Parathyroid adenoma (tissue), 2 donors: ENCODE data around the gene MDK.

ENCODE experiments used
- H2AFZ ChIP-seq: fragments of 300-600 bp; sonication (generic); one replicate; pipeline ENCODE4 v1.7.0; 2017; ENCODE audit warnings: antibody characterized with exemption, mild to moderate bottlenecking
- H3K27ac ChIP-seq: fragments of 300-600 bp; sonication (generic); one replicate; pipeline ENCODE4 v1.7.0; 2017
- H3K27me3 ChIP-seq: fragments of 300-600 bp; sonication (generic); one replicate; pipeline ENCODE4 v1.7.0; 2017; ENCODE audit warnings: low read length; ENCODE audit not compliant: control insufficient read depth, insufficient read depth
- H3K36me3 ChIP-seq: fragments of 300-600 bp; sonication (generic); one replicate; pipeline ENCODE4 v1.7.0; 2017; ENCODE audit warnings: low read length; ENCODE audit not compliant: control insufficient read depth, insufficient read depth
- H3K4me1 ChIP-seq: fragments of 300-600 bp; sonication (generic); one replicate; pipeline ENCODE4 v1.7.0; 2017; ENCODE audit warnings: control low read depth
- H3K4me2 ChIP-seq: fragments of 300-600 bp; sonication (generic); one replicate; pipeline ENCODE4 v1.7.0; 2017; ENCODE audit warnings: low read length
- H3K4me3 ChIP-seq: fragments of 300-600 bp; sonication (generic); one replicate; pipeline ENCODE4 v1.7.0; 2017; ENCODE audit warnings: low read depth, low read length
- H3K79me2 ChIP-seq: fragments of 300-600 bp; sonication (generic); one replicate; pipeline ENCODE4 v1.7.0; 2017; ENCODE audit warnings: control low read depth
- H3K9ac ChIP-seq: fragments of 300-600 bp; sonication (generic); one replicate; pipeline ENCODE4 v1.7.0; 2017; ENCODE audit warnings: mild to moderate bottlenecking
- H3K9me3 ChIP-seq: fragments of 300-600 bp; sonication (generic); one replicate; pipeline ENCODE4 v1.7.0; 2017; ENCODE audit warnings: low read length; ENCODE audit not compliant: control insufficient read depth
- CTCF ChIP-seq: fragments of 300-600 bp; sonication (generic); IDR thresholded peaks from one replicate; pipeline ENCODE4 v1.7.0; 2017; ENCODE audit warnings: antibody characterized with exemption, mild to moderate bottlenecking
- donor health status: primary hyperparathyroidism.

Gene MDK

DNA sequence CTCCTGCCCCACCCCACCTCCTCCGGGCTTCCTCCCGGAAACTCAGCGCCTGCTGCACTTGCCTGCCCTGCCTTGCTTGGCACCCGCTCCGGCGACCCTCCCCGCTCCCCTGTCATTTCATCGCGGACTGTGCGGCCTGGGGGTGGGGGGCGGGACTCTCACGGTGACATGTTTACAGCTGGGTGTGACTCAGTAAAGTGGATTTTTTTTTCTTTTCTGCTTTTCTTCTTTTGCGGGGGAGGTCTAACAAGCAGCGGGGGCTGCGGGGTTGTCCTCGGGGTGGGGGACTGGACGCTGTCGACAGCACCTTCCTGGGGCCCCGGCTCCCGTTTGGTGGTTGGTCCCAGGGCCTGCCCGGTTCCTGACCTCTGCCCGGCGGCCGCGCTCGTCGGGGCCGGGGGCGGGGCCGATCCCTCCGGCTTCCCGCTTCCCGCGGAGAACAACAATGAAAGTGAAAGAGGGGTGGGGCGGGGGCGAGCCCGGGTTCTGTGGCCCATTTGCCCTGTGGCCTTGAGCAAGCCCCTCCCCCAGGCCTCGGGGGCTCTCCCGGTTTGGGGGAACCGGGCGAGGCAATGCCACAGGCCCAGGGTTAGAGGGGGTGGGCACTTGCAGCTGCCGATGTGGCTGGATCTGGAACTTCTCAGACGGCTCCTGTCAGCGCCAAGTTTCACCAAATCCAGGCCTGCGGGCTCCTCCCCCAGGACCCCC lies 975 bp upstream of the MDK start:
- no peaks in the 10 kb centered on the region for H3K27me3 ChIP-seq
- H3K27ac ChIP-seq: peak overlapping the region; percentile 36
- no peaks in the 10 kb centered on the region for H3K36me3 ChIP-seq
- TF ChIP-seq CTCF: no peak
- H3K4me3 ChIP-seq: peak overlapping the region; percentile 50
- no peaks in the 10 kb centered on the region for H3K9me3 ChIP-seq
- H3K9ac ChIP-seq: no peak overlapping the region
- no peaks in the 10 kb centered on the region for H3K4me1 ChIP-seq
- peak overlapping the region; percentile 78 for H3K4me2 ChIP-seq
- H3K79me2 ChIP-seq: no peaks in the 10 kb centered on the region
- peak overlapping the region; percentile 75 for H2AFZ ChIP-seq

- Histone ChIP-seq H3K4me3 (peak overlapping the region; percentile 26), H3K36me3 (no peaks in the 10 kb centered on the region), H2AFZ (peak overlapping the region; percentile 46), H3K9me3 (no peaks in the 10 kb centered on the region), H3K4me2 (peak overlapping the region; percentile 75), H3K27me3 (no peaks in the 10 kb centered on the region), H3K27ac (no peak overlapping the region), H3K9ac (no peak overlapping the region), H3K79me2 (no peaks in the 10 kb centered on the region), H3K4me1 (no peaks in the 10 kb centered on the region)
- TF ChIP-seq CTCF: no peak
Observed at GRCh38 chr11:46381819-46382645, 563 bp downstream of the MDK start.

GRCh38 chr11:46382646-46383403 lies 1.4 kb downstream of the MDK start:
- no peaks in the 10 kb centered on the region for H3K36me3 ChIP-seq
- TF ChIP-seq CTCF: peak; percentile 37
- H3K4me1 ChIP-seq: peaks cover 1% of the 10 kb centered on the region
- H3K27ac ChIP-seq: no peak overlapping the region
- no peak overlapping the region for H2AFZ ChIP-seq
- no peaks in the 10 kb centered on the region for H3K79me2 ChIP-seq
- no peaks in the 10 kb centered on the region for H3K9me3 ChIP-seq
- no peak overlapping the region for H3K4me3 ChIP-seq
- no peak overlapping the region for H3K9ac ChIP-seq
- H3K27me3 ChIP-seq: no peaks in the 10 kb centered on the region
- no peak overlapping the region for H3K4me2 ChIP-seq

DNA sequence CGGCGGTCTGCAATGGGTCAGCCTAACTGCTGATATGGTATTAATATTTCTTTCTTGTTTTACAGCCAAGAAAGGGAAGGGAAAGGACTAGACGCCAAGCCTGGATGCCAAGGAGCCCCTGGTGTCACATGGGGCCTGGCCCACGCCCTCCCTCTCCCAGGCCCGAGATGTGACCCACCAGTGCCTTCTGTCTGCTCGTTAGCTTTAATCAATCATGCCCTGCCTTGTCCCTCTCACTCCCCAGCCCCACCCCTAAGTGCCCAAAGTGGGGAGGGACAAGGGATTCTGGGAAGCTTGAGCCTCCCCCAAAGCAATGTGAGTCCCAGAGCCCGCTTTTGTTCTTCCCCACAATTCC lies 1.9 kb downstream of the MDK start:
- H3K27me3 ChIP-seq: no peaks in the 10 kb centered on the region
- no peak overlapping the region for H3K27ac ChIP-seq
- H3K4me2 ChIP-seq: no peak overlapping the region
- H3K79me2 ChIP-seq: no peaks in the 10 kb centered on the region
- H3K36me3 ChIP-seq: no peaks in the 10 kb centered on the region
- H3K9me3 ChIP-seq: no peaks in the 10 kb centered on the region
- no peak overlapping the region for H3K9ac ChIP-seq
- no peak for TF ChIP-seq CTCF
- no peak overlapping the region for H2AFZ ChIP-seq
- H3K4me3 ChIP-seq: no peak overlapping the region
- H3K4me1 ChIP-seq: peaks cover 6% of the 10 kb centered on the region
